Hepatocyte (in vitro differentiated cells): Measurements from ENCODE around the gene CIAO2B.

ENCODE experiments used
- EZH2 ChIP-seq: fragments of 200-600 bp; sonication (generic); IDR thresholded peaks from 2 replicates; pipeline ENCODE4 v1.6.1; 2016; ENCODE audit warnings: antibody characterized with exemption, mild to moderate bottlenecking, borderline replicate concordance
- TF ChIP-seq, protein P1 (sequence below): fragments of 200-600 bp; sonication (generic); IDR thresholded peaks from 2 replicates; pipeline ENCODE4 v1.5.1; 2016; ENCODE audit warnings: antibody characterized with exemption, mild to moderate bottlenecking; ENCODE audit not compliant: poor library complexity

DNA sequence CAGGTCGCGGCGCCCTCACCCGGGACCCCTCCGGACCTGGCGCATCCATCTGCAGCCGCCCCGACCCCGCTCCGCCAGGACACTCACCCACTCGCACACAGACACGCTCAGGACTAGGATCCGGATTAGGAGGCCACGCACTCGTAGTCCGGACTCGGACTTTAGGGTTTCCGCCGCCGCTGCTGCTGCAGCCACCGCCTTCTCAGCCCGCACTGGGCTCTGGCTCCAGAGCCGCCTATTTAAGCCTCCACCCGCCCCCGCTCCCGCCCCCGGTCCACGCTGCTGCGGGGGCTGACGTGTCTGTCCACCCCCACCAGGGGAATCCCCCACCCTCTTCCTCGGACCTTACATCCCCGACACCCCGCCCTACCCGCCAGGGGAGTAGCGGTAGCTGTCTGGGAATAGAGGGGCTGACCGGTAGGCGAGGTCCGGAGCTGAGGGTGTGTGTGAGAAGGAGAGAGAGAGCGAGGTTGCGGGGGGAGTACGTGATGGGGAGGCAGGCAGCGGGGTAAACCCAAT, 8.8 kb downstream of the CIAO2B start, which contains the start of gene RRAD:
- TF ChIP-seq, protein P1, sequence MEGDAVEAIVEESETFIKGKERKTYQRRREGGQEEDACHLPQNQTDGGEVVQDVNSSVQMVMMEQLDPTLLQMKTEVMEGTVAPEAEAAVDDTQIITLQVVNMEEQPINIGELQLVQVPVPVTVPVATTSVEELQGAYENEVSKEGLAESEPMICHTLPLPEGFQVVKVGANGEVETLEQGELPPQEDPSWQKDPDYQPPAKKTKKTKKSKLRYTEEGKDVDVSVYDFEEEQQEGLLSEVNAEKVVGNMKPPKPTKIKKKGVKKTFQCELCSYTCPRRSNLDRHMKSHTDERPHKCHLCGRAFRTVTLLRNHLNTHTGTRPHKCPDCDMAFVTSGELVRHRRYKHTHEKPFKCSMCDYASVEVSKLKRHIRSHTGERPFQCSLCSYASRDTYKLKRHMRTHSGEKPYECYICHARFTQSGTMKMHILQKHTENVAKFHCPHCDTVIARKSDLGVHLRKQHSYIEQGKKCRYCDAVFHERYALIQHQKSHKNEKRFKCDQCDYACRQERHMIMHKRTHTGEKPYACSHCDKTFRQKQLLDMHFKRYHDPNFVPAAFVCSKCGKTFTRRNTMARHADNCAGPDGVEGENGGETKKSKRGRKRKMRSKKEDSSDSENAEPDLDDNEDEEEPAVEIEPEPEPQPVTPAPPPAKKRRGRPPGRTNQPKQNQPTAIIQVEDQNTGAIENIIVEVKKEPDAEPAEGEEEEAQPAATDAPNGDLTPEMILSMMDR, result no peak
- TF ChIP-seq EZH2, result peak; percentile 96
